Stomach (tissue), 9 donors: Measurements from ENCODE around the gene MAGEA10. TPM values are rescaled to one million over a fixed set of nuclear protein-coding genes. Genes with fewer than 3 reads are reported as not detected.

Experiments
- DNase-seq, 2 donors: peaks; one replicate each; pipeline versions ENCODE4 v3.0.0 to v3.0.0-alpha.2; 2013 to 2019
- H3K27ac ChIP-seq, 5 donors: fragments of 200-600 bp in 4 of 5; sonication (generic) in 4 of 5; one replicate each; pipeline ENCODE4 v1.5.1; 2013 to 2019; ENCODE audit warnings: mild to moderate bottlenecking in 1 of 5, moderate library complexity in 1 of 5
- H3K27me3 ChIP-seq, 3 donors: fragments of 200-600 bp; sonication (generic); one replicate each; pipeline ENCODE4 v1.5.1; 2017 to 2019; ENCODE audit warnings: mixed run types in 1 of 3
- H3K36me3 ChIP-seq, 4 donors: fragments of 200-600 bp; sonication (generic); 1 replicate in 3 of 4; 2 replicates in 1 of 4; pipeline ENCODE4 v1.5.1; 2016 to 2019
- H3K4me1 ChIP-seq, 4 donors: fragments of 200-600 bp; sonication (generic); one replicate each; pipeline ENCODE4 v1.5.1; 2016 to 2019
- H3K4me3 ChIP-seq, 4 donors: fragments of 200-600 bp; sonication (generic) in 3 of 4; one replicate each; pipeline ENCODE4 v1.5.1; 2016 to 2019; ENCODE audit warnings: mild to moderate bottlenecking in 1 of 4
- H3K9me3 ChIP-seq, 4 donors: fragments of 200-600 bp; sonication (generic); one replicate each; pipeline ENCODE4 v1.5.1; 2016 to 2019
- CTCF ChIP-seq, 7 experiments: fragments of 450-650 bp in 4 of 7; fragments of 200-600 bp in 3 of 7; sonication (generic) in 3 of 7; IDR thresholded peaks; one replicate each; pipeline ENCODE4 v1.5.1; 2016 to 2019; ENCODE audit warnings: antibody characterized with exemption in 7 of 7, control low read depth in 2 of 7, mild to moderate bottlenecking in 1 of 7
- EP300 ChIP-seq: sonication (generic); formaldehyde crosslinking; IDR thresholded peaks from one replicate; pipeline ENCODE4 v1.6.1; 2017; ENCODE audit warnings: antibody characterized with exemption
- POLR2A ChIP-seq, 4 donors: fragments of 450-650 bp; IDR thresholded peaks; one replicate each; pipeline ENCODE4 v1.6.1; 2016; ENCODE audit warnings: antibody characterized with exemption in 4 of 4, control low read depth in 2 of 4, mild to moderate bottlenecking in 1 of 4, moderate library complexity in 1 of 4
- POLR2AphosphoS5 ChIP-seq, 3 donors: sonication (generic); formaldehyde crosslinking; IDR thresholded peaks; one replicate each; pipeline ENCODE4 v1.6.1; 2016; ENCODE audit warnings: antibody characterized with exemption in 3 of 3
- WGBS, 5 donors: extraction: QIAGEN DNeasy Blood & Tissue Kit in 3 of 5; methylation state at CpG; one replicate each; pipeline versions ENCODE4 v1.1.5 to v1.1.7; 2013 to 2018; 5-methylcytosine and 5-hydroxymethylcytosine counted together
- intact Hi-C: fragments of 100-400 bp; cut with DNase I; formaldehyde crosslinking; loops from one replicate; pipeline ENCODE4 v1.15.1; 2023; ENCODE audit warnings: low total_unique reads
- polyA plus RNA-seq, 3 donors: library from polyadenylated mRNA; stranded (reverse); fragments of 200-250 nt; gene quantifications; one replicate each; pipeline ENCODE4 v1.2.3, GENCODE V29; 2013
- total RNA-seq, 5 donors: library from RNA; depleted of rRNA; stranded (reverse); fragments of >200 nt; gene quantifications; one replicate each; pipeline versions ENCODE4 v1.1.0 to v1.2.3, GENCODE V29; 2014 to 2016
- donor health status: healthy with polysubstance abuse.
- donor health status: Bipolar disorder and iron deficiency.
- donor health status: healthy.

MAGEA10 gene
- total and polyA plus RNA-seq, 8 donors = not detected

DNA sequence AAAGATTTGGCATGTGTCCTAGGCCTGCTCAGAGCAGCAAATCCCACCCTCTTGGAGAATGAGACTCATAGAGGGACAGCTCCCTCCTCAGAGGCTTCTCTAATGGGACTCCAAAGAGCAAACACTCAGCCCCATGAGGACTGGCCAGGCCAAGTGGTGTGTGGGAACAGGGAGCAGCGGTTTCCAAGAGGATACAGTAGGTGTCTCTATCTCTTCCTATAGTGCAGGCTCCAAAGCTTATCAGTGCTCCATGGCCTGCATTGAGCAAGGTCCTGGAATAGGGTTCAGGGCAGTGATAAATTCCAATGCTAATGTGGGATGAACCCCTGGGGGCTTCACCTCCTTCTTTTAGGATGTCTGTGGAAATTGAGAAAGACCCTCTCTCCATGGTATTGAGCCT lies 15.7 kb upstream of the MAGEA10 start:
- intact Hi-C loops = no loop called here
- Histone ChIP-seq H3K27me3 (no peaks in the 10 kb centered on the region), H3K27ac (no peak overlapping the region), H3K36me3 (no peaks in the 10 kb centered on the region), H3K9me3 (no peaks in the 10 kb centered on the region), H3K4me1 (no peaks in the 10 kb centered on the region), H3K4me3 (no peak overlapping the region)
- DNase-seq = no peak
- WGBS, 5 donors = 26 to 64% (median 53%) methylated on average over 1 of the region's 1 CpG; no CpG with 5 or more reads in 1 of the 5 donors
- TF ChIP-seq POLR2A (IDR thresholded peaks at IDR 0.05) (no peak), EP300 (no peak), POLR2AphosphoS5 (IDR thresholded peaks at IDR 0.05) (no peak), CTCF (IDR thresholded peaks at IDR 0.05) (no peak)

DNA sequence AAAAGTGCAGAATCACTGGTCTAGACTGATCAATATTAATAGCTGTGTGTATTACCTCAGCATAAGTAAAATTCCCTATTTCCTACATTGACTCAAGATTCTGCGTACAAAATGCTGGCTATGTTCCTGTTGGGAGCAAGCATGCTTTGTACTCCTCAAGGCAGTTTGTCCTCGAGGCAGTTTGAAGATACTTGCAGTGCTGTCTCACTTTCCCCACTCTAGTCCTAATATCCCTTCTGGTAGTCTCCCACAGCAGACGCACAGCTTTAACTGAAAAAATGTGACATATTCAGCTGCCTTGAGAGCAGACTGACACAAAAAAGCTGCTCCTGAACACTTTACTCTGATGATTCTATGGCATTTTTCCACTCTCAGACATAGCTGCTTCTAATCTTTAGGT lies 12.9 kb upstream of the MAGEA10 start:
- intact Hi-C loops = no loop called here
- no peak for DNase-seq
- no peaks in the 10 kb centered on the region for H3K36me3 ChIP-seq
- TF ChIP-seq POLR2A (IDR thresholded peaks at IDR 0.05) (no peak), EP300 (no peak), CTCF (IDR thresholded peaks at IDR 0.05) (no peak), POLR2AphosphoS5 (IDR thresholded peaks at IDR 0.05) (no peak)
- no peaks in the 10 kb centered on the region for H3K9me3 ChIP-seq
- WGBS, 5 donors = 71 to 80% (median 76%) methylated on average over 3 of the region's 3 CpGs
- no peak overlapping the region for H3K27ac ChIP-seq
- no peaks in the 10 kb centered on the region for H3K27me3 ChIP-seq
- no peaks in the 10 kb centered on the region for H3K4me1 ChIP-seq
- H3K4me3 ChIP-seq = no peak overlapping the region

DNA sequence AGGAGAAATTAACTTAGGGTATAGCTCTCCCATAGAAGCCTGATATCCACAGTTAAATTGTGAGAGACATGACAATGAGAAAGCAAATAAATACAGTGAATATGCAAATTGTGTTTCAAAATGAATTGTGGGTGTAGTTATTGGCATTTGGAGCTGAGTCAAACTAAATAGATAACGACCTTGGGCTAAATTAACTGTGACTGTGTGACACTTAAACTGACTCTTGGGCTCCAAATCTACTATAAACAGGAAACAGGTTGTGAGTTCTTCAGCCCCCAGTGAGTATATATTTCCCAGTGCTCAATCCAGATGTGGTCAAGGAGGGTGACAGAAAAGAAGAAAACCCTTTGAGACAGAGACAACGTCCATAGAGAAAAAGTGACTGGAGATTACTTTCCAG lies 11.3 kb upstream of the MAGEA10 start:
- no peak overlapping the region for H3K27ac ChIP-seq
- intact Hi-C loops = no loop called here
- no peaks in the 10 kb centered on the region for H3K27me3 ChIP-seq
- 18 to 39% (median 29%) methylated on average over 2 of the region's 2 CpGs for WGBS, 5 donors
- no peaks in the 10 kb centered on the region for H3K9me3 ChIP-seq
- no peak for DNase-seq
- H3K4me3 ChIP-seq = no peak overlapping the region
- H3K36me3 ChIP-seq = no peaks in the 10 kb centered on the region
- TF ChIP-seq EP300 (no peak), POLR2AphosphoS5 (IDR thresholded peaks at IDR 0.05) (no peak), POLR2A (IDR thresholded peaks at IDR 0.05) (no peak)
- no peaks in the 10 kb centered on the region for H3K4me1 ChIP-seq

DNA sequence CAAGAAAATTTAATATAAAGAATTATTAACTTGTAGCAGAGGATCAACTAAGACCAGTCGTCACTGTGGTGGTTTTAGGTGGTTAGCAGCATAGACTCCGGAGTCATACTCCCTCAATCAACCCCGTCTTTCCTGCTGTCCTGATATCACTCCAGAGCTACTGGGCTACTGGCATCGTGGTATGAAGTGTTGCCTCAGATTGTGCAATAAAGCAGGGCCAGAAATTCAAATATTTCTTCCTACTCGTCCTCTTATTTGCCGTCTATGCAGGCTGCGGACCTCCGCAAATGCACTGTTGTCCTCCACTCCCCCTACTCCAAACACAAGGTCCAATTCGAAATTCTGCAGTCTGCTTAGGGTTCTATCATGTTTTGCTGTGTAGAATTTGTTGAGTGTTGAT lies 1.2 kb upstream of the MAGEA10 start:
- Histone ChIP-seq H3K9me3 (no peaks in the 10 kb centered on the region), H3K27me3 (no peaks in the 10 kb centered on the region), H3K4me3 (no peak overlapping the region), H3K4me1 (no peaks in the 10 kb centered on the region), H3K36me3 (no peaks in the 10 kb centered on the region), H3K27ac (no peak overlapping the region)
- intact Hi-C loops = no loop called here
- 66 to 78% (median 72%) methylated on average over 9 of the region's 9 CpGs for WGBS, 5 donors
- DNase-seq = no peak
- TF ChIP-seq POLR2AphosphoS5 (IDR thresholded peaks at IDR 0.05) = no peak
- TF ChIP-seq POLR2A (IDR thresholded peaks at IDR 0.05) = no peak
- TF ChIP-seq EP300 = no peak
- TF ChIP-seq CTCF (IDR thresholded peaks at IDR 0.05) = no peak

DNA sequence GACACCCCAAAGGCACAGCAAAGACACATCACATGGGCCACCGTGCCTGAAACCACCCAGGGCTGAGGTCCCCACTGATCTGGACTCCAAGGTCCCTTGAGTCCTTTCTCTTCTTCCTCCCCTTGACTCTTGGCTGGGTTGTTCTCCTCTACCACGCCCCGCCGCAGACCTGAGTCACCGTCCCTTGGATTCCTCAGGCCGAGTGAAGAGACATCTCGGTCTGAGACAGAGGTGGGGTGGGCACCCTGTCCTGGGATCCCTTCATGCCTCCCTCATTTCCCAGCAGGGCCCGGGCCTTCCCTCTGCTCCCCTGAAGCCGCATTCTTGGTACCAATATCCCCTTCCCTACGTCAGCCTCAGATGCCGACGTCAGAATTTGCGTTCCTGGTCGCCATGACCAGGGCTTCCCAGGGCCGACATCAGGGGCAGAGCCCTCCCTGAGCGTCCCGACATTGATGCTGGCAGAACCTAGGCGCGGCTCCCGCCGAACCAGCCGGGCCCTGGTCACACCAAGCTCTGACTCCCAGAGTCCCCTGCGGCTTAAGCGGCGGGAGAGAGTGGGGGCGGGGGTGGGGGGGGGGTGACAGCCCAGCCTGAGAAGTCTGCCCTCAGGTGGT lies 498 bp downstream of the MAGEA10 start:
- H3K27ac ChIP-seq = no peak overlapping the region
- no peaks in the 10 kb centered on the region for H3K36me3 ChIP-seq
- no peaks in the 10 kb centered on the region for H3K27me3 ChIP-seq
- no peaks in the 10 kb centered on the region for H3K4me1 ChIP-seq
- H3K4me3 ChIP-seq = no peak overlapping the region
- no peak for DNase-seq
- TF ChIP-seq POLR2AphosphoS5 (IDR thresholded peaks at IDR 0.05) = no peak
- TF ChIP-seq CTCF (IDR thresholded peaks at IDR 0.05) = no peak
- TF ChIP-seq EP300 = no peak
- TF ChIP-seq POLR2A (IDR thresholded peaks at IDR 0.05) = no peak
- no peaks in the 10 kb centered on the region for H3K9me3 ChIP-seq
- intact Hi-C loops = no loop called here
- 84 to 95% (median 88%) methylated on average over 11 to 26 of the region's 26 CpGs for WGBS, 5 donors
